GDM1 (cell line): ENCODE data around the gene OTOGL.
"Not testable (repeated sequence)": the region's sequence is repeated elsewhere in the genome, so short reads cannot be mapped to it uniquely, and the experiment has no call there.

Experiments
- DNase-seq: peaks from one replicate; lab custom pipeline; 2025; lab: John Stamatoyannopoulos, UW

Gene OTOGL

GRCh38 chr12:80230068-80230467, 130.7 kb downstream of the OTOGL start:
- DNase-seq: no peak

GRCh38 chr12:80232837-80233236, 133.5 kb downstream of the OTOGL start:
- no peak for DNase-seq

GRCh38 chr12:80233926-80234325, 134.6 kb downstream of the OTOGL start:
- DNase-seq: no peak

DNA sequence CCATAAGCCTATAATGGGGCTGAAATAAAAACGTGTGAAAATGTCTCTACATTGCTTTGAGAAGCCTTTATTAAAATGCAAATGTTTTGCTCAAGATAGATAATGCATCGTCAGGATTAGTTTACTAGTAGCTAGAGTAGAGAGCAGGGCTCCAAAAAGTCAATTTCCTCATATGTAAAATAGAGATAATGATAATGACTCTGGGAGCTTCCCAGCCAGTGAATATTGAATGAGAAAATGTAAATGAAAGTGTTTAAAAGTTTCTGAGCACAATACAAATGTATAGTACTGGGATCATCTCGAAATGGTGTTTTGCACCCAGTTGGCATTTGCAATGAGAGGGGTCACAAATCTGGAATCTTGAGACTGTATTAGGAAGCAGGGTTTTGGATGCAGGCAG, 135.3 kb downstream of the OTOGL start:
- no peak for DNase-seq

DNA sequence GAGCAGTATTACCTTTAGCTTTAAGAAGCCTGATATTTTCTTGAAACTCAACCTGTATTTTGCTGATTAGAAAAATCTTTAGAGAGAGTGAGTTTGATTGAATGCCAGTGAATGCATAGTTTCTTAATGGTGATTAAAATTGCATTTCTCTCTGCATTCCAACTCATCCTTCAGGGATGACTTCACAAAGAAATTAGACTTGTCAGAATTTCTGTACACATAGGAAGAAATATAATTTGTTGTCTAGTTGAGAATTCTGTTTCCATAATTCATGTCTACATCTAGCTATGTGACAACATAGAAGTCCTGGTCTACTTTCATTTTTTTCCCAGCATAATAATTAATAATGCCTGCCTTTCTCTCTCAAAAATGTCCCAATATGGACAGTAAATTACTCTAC, 136.6 kb downstream of the OTOGL start:
- no peak for DNase-seq

DNA sequence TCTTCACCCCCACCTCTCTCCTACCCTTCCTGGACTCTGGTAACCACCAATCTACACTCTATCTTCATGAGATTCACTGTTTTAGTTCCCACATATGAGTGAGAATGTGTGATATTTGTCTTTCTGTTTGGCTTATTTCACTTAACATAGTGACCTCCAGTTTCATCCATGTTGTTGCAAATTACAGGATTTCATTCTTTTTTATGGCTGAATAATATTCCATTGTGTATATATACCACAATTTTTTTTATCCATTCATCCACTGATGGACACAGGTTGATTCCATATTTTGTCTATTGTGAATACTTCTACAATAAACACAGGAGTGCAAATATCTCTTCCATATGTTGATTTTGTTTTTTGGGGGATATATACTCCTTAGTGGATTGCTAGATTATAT, 140.5 kb downstream of the OTOGL start:
- no peak for DNase-seq

DNA sequence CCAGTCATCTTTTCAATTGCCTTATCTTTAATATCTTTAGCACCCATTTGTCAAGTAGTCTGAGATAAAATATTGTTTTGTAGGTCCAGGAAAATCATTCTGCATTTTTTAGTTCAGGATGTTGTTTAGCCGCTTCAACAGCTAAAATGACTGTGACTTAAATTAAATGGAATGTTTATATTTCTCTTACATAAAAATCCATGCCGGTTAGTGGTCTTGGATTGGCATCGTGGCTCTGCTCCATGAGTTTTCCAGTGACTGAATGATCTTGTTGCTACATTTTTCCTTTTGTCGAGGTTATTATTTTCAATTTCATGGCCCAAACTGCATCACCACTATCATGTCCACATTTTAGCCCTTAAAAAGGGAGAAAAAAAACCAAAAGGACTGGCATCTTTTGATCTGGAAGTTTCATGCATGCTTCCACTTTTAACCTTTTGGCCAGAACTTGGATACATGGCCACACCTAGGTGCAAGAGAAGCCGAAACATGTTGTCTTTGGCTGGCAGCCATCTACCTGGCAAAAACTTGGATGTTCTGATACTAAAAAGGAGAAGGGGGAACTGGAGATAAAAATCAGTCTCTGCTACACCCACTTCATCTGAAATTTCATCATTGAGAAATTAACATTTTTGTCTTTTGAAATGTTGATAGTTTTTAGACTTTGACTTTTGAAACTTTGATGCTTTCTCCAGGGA, 142.4 kb downstream of the OTOGL start:
- no peak for DNase-seq

- no peak for DNase-seq
These were observed 143.0 kb downstream of the OTOGL start for GRCh38 chr12:80242321-80242720.

GRCh38 chr12:80249581-80249980, 150.2 kb downstream of the OTOGL start:
- not testable (repeated sequence) for DNase-seq

DNA sequence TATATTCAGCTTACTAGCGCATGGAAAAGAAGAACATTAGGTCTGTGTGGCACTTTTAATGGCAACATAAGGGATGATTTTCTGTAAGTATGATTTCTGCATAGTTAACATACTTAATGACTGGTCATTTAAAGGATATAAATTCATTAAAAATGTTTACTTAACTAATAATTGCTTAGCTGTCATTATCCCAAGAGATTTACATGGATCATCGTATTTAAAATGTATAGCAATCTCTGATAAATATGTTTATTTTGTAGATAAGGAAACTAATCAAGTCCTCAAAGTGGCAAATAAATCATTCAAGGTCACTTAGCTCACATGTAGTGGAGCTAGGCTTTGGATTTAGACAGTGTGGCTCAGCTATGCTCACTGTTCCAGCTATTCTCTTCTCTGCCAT, 158.6 kb downstream of the OTOGL start:
- DNase-seq: no peak

- no peak for DNase-seq
These were observed 160.9 kb downstream of the OTOGL start for GRCh38 chr12:80260269-80260668.

GRCh38 chr12:80261403-80261802, 162.1 kb downstream of the OTOGL start:
- DNase-seq: no peak

GRCh38 chr12:80262346-80262745, 163.0 kb downstream of the OTOGL start:
- no peak for DNase-seq

- DNase-seq: no peak
These were observed 163.4 kb downstream of the OTOGL start for GRCh38 chr12:80262771-80263170.

GRCh38 chr12:80264386-80264785, 165.0 kb downstream of the OTOGL start:
- no peak for DNase-seq

GRCh38 chr12:80264891-80265290, 165.6 kb downstream of the OTOGL start:
- DNase-seq: no peak

DNA sequence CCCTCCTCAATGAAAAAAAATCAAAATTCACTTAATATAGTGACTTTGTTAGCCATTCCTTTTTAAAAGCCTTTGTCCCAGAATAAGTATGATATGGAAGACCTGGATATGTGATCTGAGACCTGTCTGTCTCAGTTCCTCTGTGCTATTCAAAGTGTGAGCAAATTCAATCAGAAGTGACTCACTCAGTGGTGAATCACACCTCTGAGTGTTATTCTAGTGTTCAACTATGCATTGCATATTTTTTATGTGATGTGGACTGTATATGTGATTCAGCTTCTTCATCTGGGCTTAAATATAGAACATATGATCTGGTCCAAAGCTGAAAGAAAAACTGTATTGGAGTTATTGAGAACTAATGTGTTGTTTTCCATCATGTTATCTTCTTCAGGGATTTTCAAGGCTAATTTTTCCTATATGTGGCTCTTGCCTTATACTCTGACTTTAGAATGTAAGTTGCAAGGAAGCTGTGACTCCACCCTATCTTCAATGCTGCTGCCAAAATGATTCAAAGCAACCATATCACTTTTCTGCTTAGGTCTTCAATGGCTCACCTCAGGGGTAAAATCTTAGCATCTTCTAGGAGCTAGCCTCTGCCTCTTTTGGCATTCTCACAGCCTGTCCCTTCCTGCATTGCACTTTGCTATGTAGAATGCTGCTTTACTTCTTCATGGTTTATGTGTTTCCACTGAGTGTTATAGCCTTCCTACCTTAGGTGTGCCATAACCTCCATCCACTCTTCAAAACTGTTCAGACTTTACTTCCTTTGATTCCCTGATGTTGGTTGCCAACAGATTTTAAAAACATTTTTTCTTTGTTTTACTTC, 169.8 kb downstream of the OTOGL start:
- DNase-seq: no peak

DNA sequence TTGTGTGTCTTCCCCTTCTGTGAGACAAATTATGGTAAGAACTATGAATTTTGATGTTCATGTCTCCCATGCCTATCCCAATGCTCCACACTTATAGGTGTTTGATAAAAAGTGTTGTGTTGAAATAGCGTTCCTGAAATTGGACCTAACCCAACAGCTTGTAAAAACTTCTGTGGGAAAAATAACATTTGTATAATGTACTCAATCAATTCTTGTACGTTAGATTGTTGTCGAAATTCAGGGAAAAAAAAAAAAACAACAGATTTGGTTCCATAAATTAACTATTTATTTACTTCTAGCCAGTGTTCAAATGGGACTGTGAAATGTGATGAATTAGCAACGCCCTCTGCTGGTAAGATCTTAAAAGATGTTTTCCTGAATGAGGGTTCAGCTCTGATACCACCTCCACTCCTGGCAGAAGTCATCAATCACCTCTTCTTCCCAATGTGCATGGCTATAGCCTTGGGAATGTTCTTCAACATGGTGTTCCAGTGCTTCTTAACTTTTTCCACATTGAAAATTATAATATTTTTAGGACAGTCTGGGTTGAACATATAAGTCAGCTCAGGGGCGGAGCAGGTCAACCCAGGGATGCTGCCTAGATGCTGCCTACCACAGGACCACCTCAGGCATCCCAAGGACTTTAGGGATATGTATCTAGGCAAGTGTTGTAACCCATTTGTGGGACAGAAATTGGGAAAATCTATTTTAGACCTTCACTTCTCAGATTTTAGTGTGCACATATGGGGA, 170.6 kb downstream of the OTOGL start:
- DNase-seq: no peak

DNA sequence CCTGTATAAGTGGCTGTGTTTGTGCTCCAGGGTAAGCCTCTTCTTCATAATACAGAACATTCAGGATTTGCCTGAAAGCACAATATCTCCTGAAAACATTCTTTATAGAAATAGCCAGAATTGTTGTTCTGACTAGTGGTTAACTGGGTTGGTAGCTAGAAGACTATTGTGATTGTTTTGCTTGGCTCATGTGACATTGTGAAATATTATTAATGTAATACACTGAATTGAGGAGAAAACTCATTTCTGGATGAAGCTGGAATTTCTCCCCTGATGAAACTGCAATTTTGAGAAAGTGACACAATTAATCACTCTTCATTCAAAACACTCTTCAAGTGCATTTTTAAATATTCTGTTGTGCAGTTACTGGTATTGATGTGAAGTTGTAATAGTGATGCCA, 172.4 kb downstream of the OTOGL start:
- DNase-seq: no peak

DNA sequence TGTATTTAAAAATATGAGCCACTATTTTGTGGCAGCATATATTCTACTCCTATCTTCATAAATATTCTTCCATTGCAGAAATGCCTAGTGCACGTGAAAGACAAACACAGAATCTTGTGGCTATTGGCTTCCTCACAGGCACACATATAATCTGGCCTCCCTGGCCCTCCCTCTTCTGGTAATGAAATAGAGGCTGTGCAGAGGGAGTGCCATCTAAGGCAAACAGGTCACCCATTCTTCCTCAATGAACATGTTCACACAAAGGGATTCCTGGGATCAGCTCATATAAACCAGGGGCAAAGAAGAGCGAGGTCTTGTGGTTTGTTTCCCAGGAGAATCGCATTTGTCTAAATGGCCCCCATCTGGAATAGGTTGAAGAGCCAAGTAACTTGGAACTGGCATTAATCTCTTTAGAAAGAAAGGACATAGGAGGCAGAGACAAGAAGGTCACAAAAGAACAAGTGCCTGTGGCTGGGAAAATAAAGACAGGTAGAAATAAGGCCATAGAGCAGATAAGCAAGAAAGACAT, 173.1 kb downstream of the OTOGL start:
- no peak for DNase-seq

GRCh38 chr12:80273144-80273543, 173.8 kb downstream of the OTOGL start:
- DNase-seq: no peak

DNA sequence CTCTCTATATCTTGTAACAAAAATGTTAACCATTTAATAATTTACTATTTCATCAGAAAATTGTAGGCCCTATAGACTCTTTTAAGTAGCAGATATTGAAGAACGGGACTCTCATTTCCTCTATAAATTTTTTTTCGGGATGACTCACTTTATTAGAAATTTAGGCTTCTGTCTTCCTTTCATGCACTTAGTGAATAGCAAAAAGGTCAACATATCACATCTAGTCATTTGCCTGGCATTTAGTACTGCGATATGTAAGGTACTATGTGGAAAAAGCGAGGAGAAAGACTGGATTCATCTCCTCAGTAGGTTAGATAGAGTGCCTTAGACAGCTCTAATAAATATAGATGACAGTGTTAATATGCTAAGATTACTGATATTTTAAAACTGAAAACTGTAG, 178.4 kb downstream of the OTOGL start:
- no peak for DNase-seq

DNA sequence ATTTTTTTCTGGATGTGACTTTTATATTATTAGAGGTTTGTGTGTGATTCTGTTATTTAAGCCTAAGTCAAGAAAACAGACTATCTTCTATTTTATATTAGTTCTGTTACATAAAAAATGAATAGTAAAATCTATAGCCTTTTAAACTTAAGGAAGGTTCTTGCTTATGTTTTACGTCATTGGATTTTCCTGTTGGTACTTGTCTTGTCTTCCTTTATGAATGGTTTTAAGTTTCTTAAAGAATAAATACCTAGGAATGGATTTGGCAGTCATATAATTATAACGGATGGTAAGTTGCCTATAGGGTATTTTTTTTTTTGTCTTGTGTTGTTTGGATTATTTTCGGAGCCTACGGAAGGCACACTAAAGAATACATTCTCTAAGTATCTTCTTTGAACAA, 182.9 kb downstream of the OTOGL start:
- DNase-seq: no peak
